ENCODE data around the gene ZNF267.

ZNF267 gene

GRCh38 chr16:31861455-31861854, 12.2 kb upstream of the ZNF267 start (continued):
- TF ChIP-seq KLF9 (tag by site-specific recombination; IDR thresholded peaks at IDR 0.05; ENCODE audit: low read depth), result no peak
- no peak for TF ChIP-seq ZNF626 (tag by site-specific recombination; IDR thresholded peaks at IDR 0.05)

GRCh38 chr16:31862761-31863160, 10.8 kb upstream of the ZNF267 start:
- no peak for TF ChIP-seq SP3 (tag by site-specific recombination; IDR thresholded peaks at IDR 0.05)
- TF ChIP-seq ELK4 (IDR thresholded peaks at IDR 0.05; ENCODE audit: borderline replicate concordance, low read depth, low read length), result no peak
- no peak for TF ChIP-seq ZNF791 (tag by site-specific recombination; IDR thresholded peaks at IDR 0.05)
- TF ChIP-seq PRDM10 (tag by site-specific recombination; IDR thresholded peaks at IDR 0.05), result no peak
- no peak for TF ChIP-seq ZNF23 (tag by site-specific recombination; IDR thresholded peaks at IDR 0.05; ENCODE audit: borderline replicate concordance)
- no peak for TF ChIP-seq ZNF18 (tag by site-specific recombination; IDR thresholded peaks at IDR 0.05)
- no peak for TF ChIP-seq ZBTB10 (tag by site-specific recombination; IDR thresholded peaks at IDR 0.05)
- TF ChIP-seq ZNF155 (tag by site-specific recombination; IDR thresholded peaks at IDR 0.05), result no peak
- no peak for TF ChIP-seq ZNF184 (tag by site-specific recombination; IDR thresholded peaks at IDR 0.05)
- no peak for TF ChIP-seq ZNF302 (tag by site-specific recombination; IDR thresholded peaks at IDR 0.05; ENCODE audit: low read depth)
- no peak for TF ChIP-seq ZNF548 (tag by site-specific recombination; IDR thresholded peaks at IDR 0.05)
- TF ChIP-seq ZBTB7A (tag by site-specific recombination; IDR thresholded peaks at IDR 0.05; ENCODE audit: low read depth), result no peak
- no peak for TF ChIP-seq BCL11B (tag by site-specific recombination; IDR thresholded peaks at IDR 0.05; ENCODE audit: low read depth)
- TF ChIP-seq ZNF701 (tag by site-specific recombination; IDR thresholded peaks at IDR 0.05), result no peak
- TF ChIP-seq ZNF76 (tag by site-specific recombination; IDR thresholded peaks at IDR 0.05; ENCODE audit: borderline replicate concordance, low read depth), result no peak
- TF ChIP-seq ZBTB1 (tag by site-specific recombination; IDR thresholded peaks at IDR 0.05), result no peak
- H3K27ac ChIP-seq (ENCODE audit: extremely low read depth, low read depth, low read length), result no peak overlapping the region
- H3K9me3 ChIP-seq (ENCODE audit: control insufficient read depth, insufficient read depth, low read depth, low read length), result no peaks in the 10 kb centered on the region
- H3K36me3 ChIP-seq (ENCODE audit: control insufficient read depth in 2 of 2, insufficient read depth in 1 of 2, low read length in 2 of 2), result no peaks in the 10 kb centered on the region
- H3K4me3 ChIP-seq (ENCODE audit: low read depth, low read length), result no peak overlapping the region
- CTCF ChIA-PET, result interaction anchor here (0.6 kb wide), 1 partner anchor 909 kb away, joined by 4 read pairs; no protein-coding TSS in a partner anchor
- no peaks in the 10 kb centered on the region for H3K4me1 ChIP-seq (ENCODE audit: control insufficient read depth, insufficient read depth, low read length)
- POLR2A ChIA-PET, result no interaction called here
